Activated naive CD4-positive, alpha-beta T cell treated with anti-CD3 and anti-CD28 coated beads, Interleukin-2, amount 10 ng/mL, durations not matched to agents 7 days and 5 days (primary cell): ENCODE measurements around the gene IFI27L1.
A peak's percentile ranks its signal among the peaks of the same experiment; 100 is the strongest.
"Not testable (repeated sequence)": the region's sequence is repeated elsewhere in the genome, so short reads cannot be mapped to it uniquely, and the experiment has no call there.

Source experiments
- CTCF ChIA-PET: fragments of 350-600 bp; sonication (Branson Sonifier 250); formaldehyde crosslinking; loops from one replicate; lab custom pipeline; 2021; ENCODE audit warnings: antibody characterized with exemption; lab: Charles Lee
- DNase-seq: peaks from one replicate; pipeline ENCODE4 v3.0.0-alpha.2; 2020
- H3K27ac Mint-ChIP-seq: one replicate; pipeline ENCODE4 v1.8.0; 2021; ENCODE audit warnings: mild to moderate bottlenecking, moderate library complexity, mixed read lengths
- H3K27me3 Mint-ChIP-seq: one replicate; pipeline ENCODE4 v1.8.0; 2021; ENCODE audit warnings: mild to moderate bottlenecking, mixed read lengths
- H3K36me3 Mint-ChIP-seq: one replicate; pipeline ENCODE4 v1.8.0; 2021; ENCODE audit warnings: mixed read lengths
- H3K4me1 Mint-ChIP-seq: one replicate; pipeline ENCODE4 v1.8.0; 2021; ENCODE audit warnings: mixed read lengths
- H3K4me3 Mint-ChIP-seq: one replicate; pipeline ENCODE4 v1.8.0; 2021; ENCODE audit warnings: mild to moderate bottlenecking, moderate library complexity, mixed read lengths
- H3K9me3 Mint-ChIP-seq: one replicate; pipeline ENCODE4 v1.8.0; 2021; ENCODE audit warnings: mixed read lengths

IFI27L1 gene

GRCh38 chr14:94052662-94053061, 28.4 kb upstream of the IFI27L1 start:
- peaks cover 47% of the 10 kb centered on the region for H3K4me1 Mint-ChIP-seq
- H3K9me3 Mint-ChIP-seq, result no peaks in the 10 kb centered on the region
- no peaks in the 10 kb centered on the region for H3K27me3 Mint-ChIP-seq
- no peak for DNase-seq
- H3K4me3 Mint-ChIP-seq, result no peak overlapping the region
- H3K27ac Mint-ChIP-seq, result peak overlapping the region; percentile 77
- CTCF ChIA-PET, result interaction anchor here (0.6 to 8.0 kb wide), 5 partner anchors 16 to 85 kb away, joined by 3 to 50 read pairs (median 12); partner anchors contain the start of gene IFI27L1
- H3K36me3 Mint-ChIP-seq, result peaks cover 76% of the 10 kb centered on the region

GRCh38 chr14:94054401-94054800, 26.7 kb upstream of the IFI27L1 start:
- Mint-ChIP-seq H3K27me3 (no peaks in the 10 kb centered on the region), H3K4me1 (peaks cover 60% of the 10 kb centered on the region), H3K36me3 (peaks cover 83% of the 10 kb centered on the region), H3K4me3 (no peak overlapping the region), H3K27ac (peak overlapping the region; percentile 19), H3K9me3 (no peaks in the 10 kb centered on the region)
- CTCF ChIA-PET, result interaction anchor here (1.9 to 8.0 kb wide), 3 partner anchors 18 to 115 kb away, joined by 6 to 50 read pairs (median 39); no protein-coding TSS in a partner anchor
- DNase-seq, result no peak

- Mint-ChIP-seq H3K4me1 (peaks cover 60% of the 10 kb centered on the region), H3K36me3 (peaks cover 86% of the 10 kb centered on the region), H3K9me3 (no peaks in the 10 kb centered on the region), H3K4me3 (no peak overlapping the region), H3K27ac (peak overlapping the region; percentile 9), H3K27me3 (no peaks in the 10 kb centered on the region)
- CTCF ChIA-PET, result interaction anchor here (1.9 to 5.7 kb wide), 2 partner anchors 18 to 115 kb away, joined by 6 to 39 read pairs; no protein-coding TSS in a partner anchor
- DNase-seq, result no peak
These were observed 26.2 kb upstream of the IFI27L1 start for GRCh38 chr14:94054936-94055335.

- Mint-ChIP-seq H3K4me3 (no peak overlapping the region), H3K27me3 (no peaks in the 10 kb centered on the region), H3K4me1 (peaks cover 60% of the 10 kb centered on the region), H3K9me3 (no peaks in the 10 kb centered on the region), H3K36me3 (peaks cover 87% of the 10 kb centered on the region), H3K27ac (peak overlapping the region; percentile 88)
- DNase-seq, result peak; percentile 54
- CTCF ChIA-PET, result interaction anchor here (0.9 to 3.7 kb wide), 9 partner anchors 8 to 117 kb away, joined by 3 to 24 read pairs (median 4); no protein-coding TSS in a partner anchor
These were observed 24.4 kb upstream of the IFI27L1 start for GRCh38 chr14:94056579-94057308.

GRCh38 chr14:94058128-94058673, 22.9 kb upstream of the IFI27L1 start:
- Mint-ChIP-seq H3K27ac (peak overlapping the region; percentile 29), H3K4me3 (no peak overlapping the region), H3K27me3 (no peaks in the 10 kb centered on the region), H3K9me3 (no peaks in the 10 kb centered on the region), H3K36me3 (peaks cover 86% of the 10 kb centered on the region), H3K4me1 (peaks cover 50% of the 10 kb centered on the region)
- CTCF ChIA-PET, result interaction anchor here (0.6 to 3.7 kb wide), 5 partner anchors 21 to 1485 kb away, joined by 3 to 24 read pairs (median 4); no protein-coding TSS in a partner anchor
- no peak for DNase-seq

GRCh38 chr14:94058674-94059138, 22.4 kb upstream of the IFI27L1 start:
- DNase-seq, result no peak
- H3K27ac Mint-ChIP-seq, result peak overlapping the region; percentile 29
- H3K27me3 Mint-ChIP-seq, result no peaks in the 10 kb centered on the region
- H3K36me3 Mint-ChIP-seq, result peaks cover 87% of the 10 kb centered on the region
- CTCF ChIA-PET, result interaction anchor here (0.6 to 3.7 kb wide), 4 partner anchors 22 to 1484 kb away, joined by 3 to 24 read pairs (median 5); no protein-coding TSS in a partner anchor
- H3K4me3 Mint-ChIP-seq, result no peak overlapping the region
- H3K9me3 Mint-ChIP-seq, result no peaks in the 10 kb centered on the region
- peaks cover 50% of the 10 kb centered on the region for H3K4me1 Mint-ChIP-seq

- Mint-ChIP-seq H3K27ac (no peak overlapping the region), H3K9me3 (no peaks in the 10 kb centered on the region), H3K4me1 (peaks cover 41% of the 10 kb centered on the region), H3K36me3 (peaks cover 78% of the 10 kb centered on the region), H3K4me3 (no peak overlapping the region), H3K27me3 (no peaks in the 10 kb centered on the region)
- no peak for DNase-seq
- CTCF ChIA-PET, result no interaction called here
These were observed 21.1 kb upstream of the IFI27L1 start for GRCh38 chr14:94059998-94060397.

- H3K36me3 Mint-ChIP-seq, result peaks cover 78% of the 10 kb centered on the region
- no peak overlapping the region for H3K27ac Mint-ChIP-seq
- DNase-seq, result no peak
- H3K27me3 Mint-ChIP-seq, result no peaks in the 10 kb centered on the region
- peaks cover 34% of the 10 kb centered on the region for H3K4me1 Mint-ChIP-seq
- no peak overlapping the region for H3K4me3 Mint-ChIP-seq
- CTCF ChIA-PET, result interaction anchor here (1.5 kb wide), 1 partner anchor 123 kb away, joined by 4 read pairs; no protein-coding TSS in a partner anchor
- peaks cover 7% of the 10 kb centered on the region for H3K9me3 Mint-ChIP-seq
These were observed 18.7 kb upstream of the IFI27L1 start for GRCh38 chr14:94062344-94062940.

- Mint-ChIP-seq H3K27ac (peak overlapping the region; percentile 21), H3K27me3 (no peaks in the 10 kb centered on the region), H3K4me3 (no peak overlapping the region), H3K4me1 (peaks cover 41% of the 10 kb centered on the region), H3K36me3 (peaks cover 80% of the 10 kb centered on the region), H3K9me3 (peaks cover 44% of the 10 kb centered on the region)
- CTCF ChIA-PET, result interaction anchor here (1.1 to 2.7 kb wide), 2 partner anchors 13 to 30 kb away, joined by 3 to 8 read pairs; no protein-coding TSS in a partner anchor
- DNase-seq, result no peak
These were observed 14.9 kb upstream of the IFI27L1 start for GRCh38 chr14:94066089-94066676.

GRCh38 chr14:94072076-94072475, 9.0 kb upstream of the IFI27L1 start:
- CTCF ChIA-PET, result not testable (repeated sequence)
- Mint-ChIP-seq H3K4me1 (peaks cover 50% of the 10 kb centered on the region), H3K9me3 (peaks cover 64% of the 10 kb centered on the region)

GRCh38 chr14:94074534-94074933, 6.6 kb upstream of the IFI27L1 start:
- Mint-ChIP-seq H3K27me3 (no peaks in the 10 kb centered on the region), H3K4me1 (peaks cover 55% of the 10 kb centered on the region), H3K36me3 (peaks cover 85% of the 10 kb centered on the region), H3K9me3 (peaks cover 41% of the 10 kb centered on the region), H3K4me3 (no peak overlapping the region), H3K27ac (no peak overlapping the region)
- CTCF ChIA-PET, result no interaction called here
- no peak for DNase-seq

More at GRCh38 chr14:94072076-94072475, 9.0 kb upstream of the IFI27L1 start:
- H3K27ac Mint-ChIP-seq, DNase-seq, H3K4me3 Mint-ChIP-seq, H3K27me3 Mint-ChIP-seq: not testable (repeated sequence)
- peaks cover 88% of the 10 kb centered on the region for H3K36me3 Mint-ChIP-seq

GRCh38 chr14:94075008-94075407, 6.1 kb upstream of the IFI27L1 start:
- Mint-ChIP-seq H3K9me3 (peaks cover 36% of the 10 kb centered on the region), H3K4me3 (no peak overlapping the region), H3K36me3 (peaks cover 84% of the 10 kb centered on the region), H3K27ac (no peak overlapping the region), H3K27me3 (no peaks in the 10 kb centered on the region), H3K4me1 (peaks cover 58% of the 10 kb centered on the region)
- no peak for DNase-seq
- CTCF ChIA-PET, result no interaction called here

- Mint-ChIP-seq H3K4me1 (peaks cover 64% of the 10 kb centered on the region), H3K4me3 (peak overlapping the region; percentile 33), H3K36me3 (peaks cover 72% of the 10 kb centered on the region), H3K27me3 (no peaks in the 10 kb centered on the region), H3K9me3 (peaks cover 17% of the 10 kb centered on the region), H3K27ac (no peak overlapping the region)
- no peak for DNase-seq
- CTCF ChIA-PET, result interaction anchor here (2.0 kb wide), 1 partner anchor 20 kb away, joined by 5 read pairs; no protein-coding TSS in a partner anchor
These were observed 3.8 kb upstream of the IFI27L1 start for GRCh38 chr14:94077111-94077821.
